HepG2 (cell line): ENCODE measurements around the gene KCNJ5. TPM values are rescaled to one million over a fixed set of nuclear protein-coding genes. Genes with fewer than 3 reads are reported as not detected.

Experiments
- ATAC-seq: fragments of 200-7000 bp; cut with Tn5 transposase; 3 replicates; pipeline ENCODE4 v1.9.1; 2020; ENCODE audit warnings: mild to moderate bottlenecking, moderate library complexity
- BruUV-seq: library from RNA; stranded (reverse); fragments of 400-500 nt; replicated peaks from 2 replicates; lab custom pipeline; 2021; lab: Mats Ljungman, UMichigan
- CTCF ChIA-PET: fragments of 300-600 bp; formaldehyde crosslinking; extraction: SDS; loops from one replicate; lab custom pipeline; 2021; ENCODE audit warnings: low total read pairs, inconsistent platforms, low intra/inter-chr PET ratio; lab: Yijun Ruan, JAX
- POLR2A ChIA-PET: fragments of 350-600 bp; sonication (Branson Sonifier 250); formaldehyde crosslinking; loops from one replicate; lab custom pipeline; 2020; ENCODE audit warnings: antibody characterized with exemption, inconsistent platforms; lab: Yijun Ruan, JAX
- DNase-seq: peaks from one replicate; pipeline ENCODE4 v3.0.0-alpha.2; 2015; ENCODE audit warnings: low spot score
- FAIRE-seq: peaks from 3 replicates; lab custom pipeline; 2011; peaks lifted over from hg19 to GRCh38; lab: Jason Lieb, UNC
- H2AFZ ChIP-seq: one replicate; pipeline ENCODE4 v1.6.1; 2011; ENCODE audit warnings: low read length, inconsistent platforms
- H3K27ac ChIP-seq: fragments of 300-600 bp; 3 replicates; pipeline ENCODE4 v1.8.0; 2011; ENCODE audit warnings: mixed run types, mild to moderate bottlenecking, mixed read lengths, low read length, inconsistent platforms; ENCODE audit not compliant: insufficient read depth; ENCODE audit errors: extremely low read length
- H3K27me3 ChIP-seq, 2 experiments: fragments of 200-600 bp in 1 of 2; 2 replicates in 1 of 2; 3 replicates in 1 of 2; pipeline versions ENCODE4 v1.6.0 to v1.8.0; 2011; ENCODE audit warnings: low read length in 2 of 2, mild to moderate bottlenecking in 2 of 2, moderate library complexity in 2 of 2, inconsistent platforms in 1 of 2; ENCODE audit not compliant: insufficient read depth in 2 of 2, control insufficient read depth in 1 of 2
- H3K36me3 ChIP-seq, 2 experiments: fragments of 200-600 bp in 1 of 2; replicated peaks in 1 of 2; 2 replicates in 1 of 2; 3 replicates in 1 of 2; pipeline versions ENCODE4 v1.5.1 to v1.8.0; 2011; ENCODE audit warnings: low read length in 2 of 2, inconsistent platforms in 1 of 2; ENCODE audit not compliant: insufficient read depth in 2 of 2, control insufficient read depth in 1 of 2
- H3K4me1 ChIP-seq: 2 replicates; pipeline ENCODE4 v1.5.1; 2012; ENCODE audit warnings: low read length, inconsistent platforms; ENCODE audit not compliant: insufficient read depth
- H3K4me2 ChIP-seq: 2 replicates; pipeline ENCODE4 v1.6.0; 2011; ENCODE audit warnings: low read depth, low read length, inconsistent platforms
- H3K4me3 ChIP-seq, 3 experiments: fragments of 200-600 bp in 1 of 3; sonication (generic), shearing (Covaris generic) in 1 of 3; replicated peaks in 1 of 3; 2 replicates each; pipeline ENCODE4 v1.5.1; 2011 to 2016; ENCODE audit warnings: low read length in 3 of 3, inconsistent platforms in 2 of 3, low read depth in 2 of 3, mild to moderate bottlenecking in 2 of 3, control low read depth in 1 of 3, mixed read lengths in 1 of 3; ENCODE audit not compliant: insufficient read depth in 1 of 3
- H3K79me2 ChIP-seq: one replicate; pipeline ENCODE4 v1.6.1; 2011; ENCODE audit warnings: low read length, inconsistent platforms; ENCODE audit not compliant: insufficient read depth
- H3K9ac ChIP-seq: 2 replicates; pipeline ENCODE4 v1.6.0; 2011; ENCODE audit warnings: mild to moderate bottlenecking, low read depth, low read length, inconsistent platforms; ENCODE audit not compliant: insufficient read depth
- H3K9me3 ChIP-seq: 2 replicates; pipeline ENCODE4 v1.5.1; 2012; ENCODE audit warnings: mild to moderate bottlenecking, low read length
- H4K20me1 ChIP-seq: 2 replicates; pipeline ENCODE4 v1.6.0; 2011; ENCODE audit warnings: inconsistent platforms, mild to moderate bottlenecking, low read length, moderate library complexity; ENCODE audit not compliant: insufficient read depth
- GMEB2 ChIP-seq: IDR thresholded peaks from 2 replicates; pipeline ENCODE4 v1.6.1; 2016; ENCODE audit warnings: missing biosample characterization, missing genetic modification reagents, low read depth
- HDAC6 ChIP-seq: fragments of 200-600 bp; sonication (generic); IDR thresholded peaks from 2 replicates; pipeline ENCODE4 v1.7.0; 2017; ENCODE audit warnings: mild to moderate bottlenecking, antibody characterized with exemption, low read length, low read depth
- IKZF4 ChIP-seq: sonication (generic); formaldehyde crosslinking; IDR thresholded peaks from 2 replicates; pipeline ENCODE4 v1.5.1; 2020; ENCODE audit warnings: borderline replicate concordance, mild to moderate bottlenecking, low read depth, missing genetic modification reagents; ENCODE audit errors: not compliant biosample characterization
- JUND ChIP-seq: sonication (generic); formaldehyde crosslinking; IDR thresholded peaks from 2 replicates; pipeline ENCODE4 v1.8.0; 2022; ENCODE audit warnings: mild to moderate bottlenecking, missing genetic modification reagents
- MBD4 ChIP-seq: IDR thresholded peaks from 2 replicates; pipeline ENCODE4 v1.6.1; 2012; ENCODE audit warnings: low read length, inconsistent platforms, borderline replicate concordance
- MXD4 ChIP-seq: IDR thresholded peaks from 2 replicates; pipeline ENCODE4 v1.6.1; 2016; ENCODE audit warnings: mild to moderate bottlenecking, missing biosample characterization, missing genetic modification reagents
- NFRKB ChIP-seq: fragments of 450-650 bp; IDR thresholded peaks from 2 replicates; pipeline ENCODE4 v1.6.1; 2017
- RAD51 ChIP-seq: fragments of 450-650 bp; IDR thresholded peaks from 2 replicates; pipeline ENCODE4 v1.6.1; 2016; ENCODE audit warnings: borderline replicate concordance
- STAT6 ChIP-seq: sonication (generic); formaldehyde crosslinking; IDR thresholded peaks from 2 replicates; pipeline ENCODE4 v1.4.0; 2020; ENCODE audit warnings: missing genetic modification reagents, mild to moderate bottlenecking, borderline replicate concordance
- ZBTB44 ChIP-seq: sonication (generic); formaldehyde crosslinking; IDR thresholded peaks from 2 replicates; pipeline ENCODE4 v1.4.0; 2020; ENCODE audit warnings: missing genetic modification reagents
- ZNF549 ChIP-seq: sonication (generic); formaldehyde crosslinking; IDR thresholded peaks from 2 replicates; pipeline ENCODE4 v1.5.0; 2020; ENCODE audit warnings: missing genetic modification reagents
- WGBS: methylation state at CpG from one replicate; pipeline ENCODE4 v1.1.6; 2017; ENCODE audit warnings: low lambda C conversion rate; 5-methylcytosine and 5-hydroxymethylcytosine counted together
- in situ Hi-C: cut with HindIII; loops from 2 replicates; pipeline ENCODE4 v1.10.0; 2017; ENCODE audit warnings: low pct_unique_long_range_greater_than_20kb; ENCODE audit not compliant: extremely low pct_ligation_motif_present
- intact Hi-C: fragments of 100-400 bp; cut with micrococcal nuclease; formaldehyde crosslinking; loops from one replicate; pipeline ENCODE4 v1.10.0; 2022; ENCODE audit not compliant: unreplicated experiment
- polyA plus RNA-seq, 8 experiments: library from polyadenylated mRNA; depleted of rRNA in 3 of 8; stranded (reverse) in 7 of 8; unstranded in 1 of 8; fragments of >200 nt; fragmentation: Illumina TruSeq in 4 of 8; extraction: Trizol in 4 of 8; gene quantifications; 2 replicates each; pipeline versions ENCODE4 v1.2.1 to v1.2.3, GENCODE V29; 2011 to 2016; ENCODE audit warnings: low read depth in 4 of 8, missing spikeins in 1 of 8, mixed read lengths in 1 of 8; ENCODE audit not compliant: insufficient read depth in 1 of 8
- total RNA-seq, 5 experiments: library from RNA; depleted of rRNA; stranded (reverse); fragments of >200 nt; fragmentation: Illumina TruSeq; extraction: Trizol; gene quantifications; 2 replicates each; pipeline ENCODE4 v1.2.3, GENCODE V29; 2016; ENCODE audit warnings: low read depth in 1 of 5

The KCNJ5 gene
- total and polyA plus RNA-seq, 2 of the 13 experiments (the other 11 are each of a cell fraction or from before 2014, with no cell fraction given), result not detected

GRCh38 chr11:128947773-128948172, 56.6 kb downstream of the KCNJ5 start:
- DNase-seq, result no peak
- no peak overlapping the region for H3K27ac ChIP-seq
- peaks cover 2 to 11% of the 10 kb centered on the region in 2 experiments; a peak in 3 of 5 replicates for H3K27me3 ChIP-seq
- no peak overlapping the region for H3K4me3 ChIP-seq
- BruUV-seq, result no TSS peak
- POLR2A ChIA-PET, result no interaction called here
- in situ Hi-C loops (no loop called here), intact Hi-C loops (loop anchor here (2.0 kb wide), 1 partner anchor 63 kb away; no protein-coding TSS in a partner anchor)
- TF ChIP-seq ZNF549 (CRISPR knock-in tag), result no peak
- no peak for TF ChIP-seq RAD51
- TF ChIP-seq ZBTB44 (CRISPR knock-in tag), result no peak
- no peak for TF ChIP-seq GMEB2 (CRISPR knock-in tag)
- no peak for TF ChIP-seq HDAC6
- TF ChIP-seq MBD4, result no peak
- no peak for TF ChIP-seq IKZF4 (CRISPR knock-in tag)
- TF ChIP-seq STAT6 (CRISPR knock-in tag), result no peak
- no peak for TF ChIP-seq JUND (CRISPR knock-in tag)
- TF ChIP-seq NFRKB, result no peak
- TF ChIP-seq MXD4, result no peak
- 2% methylated on average over 2 of the region's 2 CpGs for WGBS
- H3K9ac ChIP-seq, result no peak overlapping the region
- no peak for ATAC-seq
- H3K4me1 ChIP-seq, result no peaks in the 10 kb centered on the region
- no peaks in the 10 kb centered on the region for H3K9me3 ChIP-seq
- FAIRE-seq, result no peak
- H4K20me1 ChIP-seq, result no peaks in the 10 kb centered on the region
- no peaks in the 10 kb centered on the region for H3K79me2 ChIP-seq
- H3K36me3 ChIP-seq, result no peaks in the 10 kb centered on the region
- no peak overlapping the region for H2AFZ ChIP-seq
- H3K4me2 ChIP-seq, result no peak overlapping the region
- CTCF ChIA-PET, result interaction anchor here (1.4 kb wide), 1 partner anchor 63 kb away, joined by 4 read pairs; no protein-coding TSS in a partner anchor
